HL-60/S4 treated with retinoic acid at 250 ng/mL for 4 days and 3 days (cell line): ENCODE results near the gene MRM2.

Source experiments
- in situ Hi-C: fragments of 300-500 bp; cut with MboI; formaldehyde crosslinking; loops from 2 replicates; pipeline ENCODE4 v1.7.0; 2022; ENCODE audit warnings: low sequenced_read_pairs

The MRM2 gene

GRCh38 chr7:2248984-2249694 lies 7.1 kb upstream of the MRM2 start:
- in situ Hi-C loops: no loop called here

GRCh38 chr7:2247141-2247995 lies 5.4 kb upstream of the MRM2 start:
- in situ Hi-C loops: no loop called here

- in situ Hi-C loops: no loop called here
Measured at GRCh38 chr7:2245883-2246675, 4.1 kb upstream of the MRM2 start.

- in situ Hi-C loops: no loop called here
Measured at GRCh38 chr7:2244404-2244995, 2.5 kb upstream of the MRM2 start.

- in situ Hi-C loops: no loop called here
Measured at GRCh38 chr7:2243458-2243857, 1.5 kb upstream of the MRM2 start.

- in situ Hi-C loops: no loop called here
Measured at GRCh38 chr7:2242541-2243429, 780 bp upstream of the MRM2 start.

- in situ Hi-C loops: no loop called here
Measured at GRCh38 chr7:2239242-2239641, 2.8 kb downstream of the MRM2 start.

- in situ Hi-C loops: no loop called here
Measured at GRCh38 chr7:2237109-2237602, 4.8 kb downstream of the MRM2 start.

GRCh38 chr7:2233926-2234325 lies 8.1 kb downstream of the MRM2 start:
- in situ Hi-C loops: no loop called here

GRCh38 chr7:2232766-2233520 lies 9.1 kb downstream of the MRM2 start, which contains the start of gene MAD1L1:
TSS of gene MAD1L1 (minus strand) at chr7:2232945. CDS start at chr7:2230133, 2,812 bp downstream.
- in situ Hi-C loops: no loop called here

GRCh38 chr7:2231992-2232765 lies 9.8 kb downstream of the MRM2 start:
- in situ Hi-C loops: no loop called here

GRCh38 chr7:2230882-2231281 lies 11.1 kb downstream of the MRM2 start:
- in situ Hi-C loops: no loop called here

- in situ Hi-C loops: no loop called here
Measured at GRCh38 chr7:2230226-2230625, 11.8 kb downstream of the MRM2 start.

- in situ Hi-C loops: no loop called here
Measured at GRCh38 chr7:2229467-2229866, 12.5 kb downstream of the MRM2 start.

- in situ Hi-C loops: no loop called here
Measured at GRCh38 chr7:2228921-2229320, 13.1 kb downstream of the MRM2 start.

- in situ Hi-C loops: no loop called here
Measured at GRCh38 chr7:2227699-2228098, 14.3 kb downstream of the MRM2 start.

- in situ Hi-C loops: no loop called here
Measured at GRCh38 chr7:2225830-2226229, 16.2 kb downstream of the MRM2 start.

- in situ Hi-C loops: no loop called here
Measured at GRCh38 chr7:2225336-2225735, 16.7 kb downstream of the MRM2 start.
